Measurements from ENCODE around the gene PDCD6IP.

PDCD6IP gene

GRCh38 chr3:33883951-33884561 is 85.6 kb downstream of the PDCD6IP start:
- no peak overlapping the region for H3K4me3 ChIP-seq (ENCODE audit: low read depth, low read length)
- no peak for TF ChIP-seq CTCF (IDR thresholded peaks at IDR 0.05; ENCODE audit: low read depth, low read length)

DNA sequence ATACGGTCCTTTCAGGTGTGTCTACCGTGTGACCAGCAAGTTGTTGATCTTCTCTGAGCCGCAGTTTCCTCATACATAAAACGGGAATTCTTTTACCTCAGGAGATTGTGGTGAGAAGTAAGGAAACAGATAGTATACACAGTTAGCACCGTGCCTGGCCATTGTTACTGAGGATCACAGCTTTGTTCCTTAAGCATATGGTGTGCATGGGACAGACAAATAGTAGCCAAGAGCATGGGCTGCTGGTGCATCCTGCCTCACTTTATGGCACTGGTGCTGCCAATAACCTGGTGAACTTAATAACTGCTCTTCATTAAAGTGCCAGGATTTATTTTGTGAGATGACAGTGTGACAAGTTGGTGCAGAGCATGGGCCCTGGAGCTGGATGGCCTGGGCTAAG is 86.3 kb downstream of the PDCD6IP start:
- no peak overlapping the region for H3K4me3 ChIP-seq (ENCODE audit: low read depth, low read length)

GRCh38 chr3:33885496-33885895 is 87.1 kb downstream of the PDCD6IP start:
- TF ChIP-seq CTCF (IDR thresholded peaks at IDR 0.05; ENCODE audit: low read depth, low read length), result no peak
- no peak overlapping the region for H3K4me3 ChIP-seq (ENCODE audit: low read depth, low read length)

More for the DNA sequence above, 86.3 kb downstream of the PDCD6IP start:
- TF ChIP-seq CTCF (IDR thresholded peaks at IDR 0.05; ENCODE audit: low read depth, low read length), result no peak

GRCh38 chr3:33886015-33886414 is 87.6 kb downstream of the PDCD6IP start:
- H3K4me3 ChIP-seq (ENCODE audit: low read depth, low read length), result no peak overlapping the region
- TF ChIP-seq CTCF (IDR thresholded peaks at IDR 0.05; ENCODE audit: low read depth, low read length), result no peak

GRCh38 chr3:33887478-33887877 is 89.0 kb downstream of the PDCD6IP start:
- no peak for TF ChIP-seq CTCF (IDR thresholded peaks at IDR 0.05; ENCODE audit: low read depth, low read length)
- H3K4me3 ChIP-seq (ENCODE audit: low read depth, low read length), result no peak overlapping the region

DNA sequence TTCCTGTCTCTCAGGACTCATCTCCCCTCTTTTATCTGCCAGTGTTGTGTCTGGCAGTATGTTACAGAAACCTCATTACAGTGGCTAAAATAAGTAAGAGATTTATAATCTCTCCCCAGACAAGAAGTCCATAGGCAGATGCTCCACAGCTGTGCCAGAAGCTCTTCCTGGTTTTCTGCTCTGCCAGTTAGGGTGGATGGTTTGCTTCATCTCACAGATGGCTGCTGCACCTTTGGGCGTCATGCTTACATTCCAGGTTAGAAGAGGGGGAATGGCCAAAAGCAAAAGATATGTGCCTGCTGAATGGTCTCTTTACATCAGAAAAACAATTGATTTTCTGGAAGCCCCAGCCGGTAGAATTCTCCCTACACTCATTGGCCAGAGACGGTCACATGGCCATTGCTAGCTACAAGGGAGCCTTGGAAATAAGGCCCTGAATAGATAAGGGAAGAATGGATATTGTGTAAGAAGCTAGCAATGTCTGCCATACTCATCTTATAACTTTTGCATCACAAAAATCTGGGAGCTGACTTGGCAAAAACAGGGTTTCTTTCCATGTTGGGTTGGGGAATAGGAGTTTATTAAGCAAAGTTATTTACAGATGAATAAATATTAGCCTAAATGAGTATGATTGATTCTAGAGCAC is 91.1 kb downstream of the PDCD6IP start:
- no peak overlapping the region for H3K4me3 ChIP-seq (ENCODE audit: low read depth, low read length)
- no peak for TF ChIP-seq CTCF (IDR thresholded peaks at IDR 0.05; ENCODE audit: low read depth, low read length)

GRCh38 chr3:33892655-33893054 is 94.2 kb downstream of the PDCD6IP start:
- TF ChIP-seq CTCF (IDR thresholded peaks at IDR 0.05; ENCODE audit: low read depth, low read length), result no peak

More at GRCh38 chr3:33892655-33893054, 94.2 kb downstream of the PDCD6IP start:
- H3K4me3 ChIP-seq (ENCODE audit: low read depth, low read length), result no peak overlapping the region
